ENCODE measurements around the gene TBC1D20. TPM values are rescaled to one million over a fixed set of nuclear protein-coding genes. Genes with fewer than 3 reads are reported as not detected.
A peak's percentile ranks its signal among the peaks of the same experiment; 100 is the strongest.

TBC1D20 gene
- total RNA-seq, 1 experiment from 2014 or later: 17.4 TPM

GRCh38 chr20:427849-428657 lies 34.3 kb downstream of the TBC1D20 start:
- DNase-seq (ENCODE audit: low spot score): no peak
- in situ Hi-C loops (cut with HindIII; ENCODE audit: low sequenced_read_pairs): no loop called here

- in situ Hi-C loops (cut with HindIII; ENCODE audit: low sequenced_read_pairs): no loop called here
- DNase-seq (ENCODE audit: low spot score): no peak
Observed at GRCh38 chr20:427401-427800, 34.9 kb downstream of the TBC1D20 start.

- in situ Hi-C loops (cut with HindIII; ENCODE audit: low sequenced_read_pairs): no loop called here
- no peak for DNase-seq (ENCODE audit: low spot score)
Observed at GRCh38 chr20:426566-426965, 35.8 kb downstream of the TBC1D20 start.

GRCh38 chr20:421685-422250 lies 40.6 kb downstream of the TBC1D20 start:
- no peak for DNase-seq (ENCODE audit: low spot score)
- in situ Hi-C loops (cut with HindIII; ENCODE audit: low sequenced_read_pairs): no loop called here

- in situ Hi-C loops (cut with HindIII; ENCODE audit: low sequenced_read_pairs): no loop called here
- no peak for DNase-seq (ENCODE audit: low spot score)
Observed at GRCh38 chr20:420721-421574, 41.4 kb downstream of the TBC1D20 start.

- in situ Hi-C loops (cut with HindIII; ENCODE audit: low sequenced_read_pairs): no loop called here
- no peak for DNase-seq (ENCODE audit: low spot score)
Observed at GRCh38 chr20:420166-420620, 42.1 kb downstream of the TBC1D20 start.

- in situ Hi-C loops (cut with HindIII; ENCODE audit: low sequenced_read_pairs): no loop called here
- no peak for DNase-seq (ENCODE audit: low spot score)
Observed at GRCh38 chr20:419556-420165, 42.7 kb downstream of the TBC1D20 start.

- DNase-seq (ENCODE audit: low spot score): no peak
- in situ Hi-C loops (cut with HindIII; ENCODE audit: low sequenced_read_pairs): no loop called here
Observed at GRCh38 chr20:418858-419365, 43.4 kb downstream of the TBC1D20 start.

GRCh38 chr20:417801-418342 lies 44.5 kb downstream of the TBC1D20 start:
- in situ Hi-C loops (cut with HindIII; ENCODE audit: low sequenced_read_pairs): no loop called here
- no peak for DNase-seq (ENCODE audit: low spot score)

GRCh38 chr20:416950-417800 lies 45.2 kb downstream of the TBC1D20 start:
- in situ Hi-C loops (cut with HindIII; ENCODE audit: low sequenced_read_pairs): no loop called here
- DNase-seq (ENCODE audit: low spot score): no peak

- DNase-seq (ENCODE audit: low spot score): no peak
- in situ Hi-C loops (cut with HindIII; ENCODE audit: low sequenced_read_pairs): no loop called here
Observed at GRCh38 chr20:415820-416322, 46.5 kb downstream of the TBC1D20 start.

- in situ Hi-C loops (cut with HindIII; ENCODE audit: low sequenced_read_pairs): no loop called here
Observed at GRCh38 chr20:414161-414560, 48.2 kb downstream of the TBC1D20 start.

GRCh38 chr20:412081-412480 lies 50.3 kb downstream of the TBC1D20 start:
- DNase-seq (ENCODE audit: low spot score): no peak
- in situ Hi-C loops (cut with HindIII; ENCODE audit: low sequenced_read_pairs): no loop called here

More at GRCh38 chr20:414161-414560, 48.2 kb downstream of the TBC1D20 start:
- no peak for DNase-seq (ENCODE audit: low spot score)

- DNase-seq (ENCODE audit: low spot score): peak; percentile 97
- in situ Hi-C loops (cut with HindIII; ENCODE audit: low sequenced_read_pairs): no loop called here
Observed at GRCh38 chr20:409697-410559, 52.4 kb downstream of the TBC1D20 start.

- in situ Hi-C loops (cut with HindIII; ENCODE audit: low sequenced_read_pairs): no loop called here
Observed at GRCh38 chr20:408843-409696, 53.3 kb downstream of the TBC1D20 start.

More at GRCh38 chr20:408843-409696, 53.3 kb downstream of the TBC1D20 start:
- peak; percentile 25 for DNase-seq (ENCODE audit: low spot score)

Data from G401 (cell line).